ENCODE data around the gene PCDHA1.
"Not testable (repeated sequence)": the region's sequence is repeated elsewhere in the genome, so short reads cannot be mapped to it uniquely, and the experiment has no call there.

PCDHA1 gene

GRCh38 chr5:140785905-140786686 lies at the start of gene PCDHA1:
Gene PCDHA1, plus strand, starts transcription at chr5:140786140.
- H3K4me3 ChIP-seq (ENCODE audit: low read depth, low read length) = no peak within 1 kb of the TSS

GRCh38 chr5:140737486-140737885 lies 48.5 kb upstream of the PCDHA1 start:
- H3K4me3 ChIP-seq (ENCODE audit: low read depth, low read length) = no peak overlapping the region

GRCh38 chr5:140741967-140742366 lies 44.0 kb upstream of the PCDHA1 start:
- H3K4me3 ChIP-seq (ENCODE audit: low read depth, low read length) = no peak overlapping the region

GRCh38 chr5:140753561-140753960 lies 32.4 kb upstream of the PCDHA1 start:
- no peak overlapping the region for H3K4me3 ChIP-seq (ENCODE audit: low read depth, low read length)

- H3K4me3 ChIP-seq (ENCODE audit: low read depth, low read length) = no peak overlapping the region
Measured at GRCh38 chr5:140764177-140764973, 21.6 kb upstream of the PCDHA1 start.

GRCh38 chr5:140767444-140767843 lies 18.5 kb upstream of the PCDHA1 start:
- H3K4me3 ChIP-seq (ENCODE audit: low read depth, low read length) = no peak overlapping the region

- no peak overlapping the region for H3K4me3 ChIP-seq (ENCODE audit: low read depth, low read length)
Measured at GRCh38 chr5:140780512-140780911, 5.4 kb upstream of the PCDHA1 start.

GRCh38 chr5:140787422-140787821 lies 1.5 kb downstream of the PCDHA1 start:
- H3K4me3 ChIP-seq (ENCODE audit: low read depth, low read length) = not testable (repeated sequence)

GRCh38 chr5:140787849-140788504 lies 2.0 kb downstream of the PCDHA1 start:
- H3K4me3 ChIP-seq (ENCODE audit: low read depth, low read length) = not testable (repeated sequence)

- no peak overlapping the region for H3K4me3 ChIP-seq (ENCODE audit: low read depth, low read length)
Measured at GRCh38 chr5:140791089-140791488, 5.1 kb downstream of the PCDHA1 start.

- peak within 1 kb of the TSS; percentile 46 for H3K4me3 ChIP-seq (ENCODE audit: low read depth, low read length)
Measured at GRCh38 chr5:140794595-140795258, 8.8 kb downstream of the PCDHA1 start, which contains the start of gene PCDHA2. Gene PCDHA2, plus strand, starts transcription at chr5:140794852.

GRCh38 chr5:140795259-140795641 lies 9.3 kb downstream of the PCDHA1 start:
- H3K4me3 ChIP-seq (ENCODE audit: low read depth, low read length) = peak overlapping the region; percentile 46

GRCh38 chr5:140796072-140796717 lies 10.3 kb downstream of the PCDHA1 start:
- H3K4me3 ChIP-seq (ENCODE audit: low read depth, low read length) = not testable (repeated sequence)

GRCh38 chr5:140796718-140797095 lies 10.8 kb downstream of the PCDHA1 start:
- H3K4me3 ChIP-seq (ENCODE audit: low read depth, low read length) = no peak overlapping the region

- H3K4me3 ChIP-seq (ENCODE audit: low read depth, low read length) = peak within 1 kb of the TSS; percentile 20
Measured at GRCh38 chr5:140800816-140801493, 15.0 kb downstream of the PCDHA1 start, which contains the start of gene PCDHA3. Gene PCDHA3, plus strand, starts transcription at chr5:140801057.

GRCh38 chr5:140801494-140801841 lies 15.5 kb downstream of the PCDHA1 start:
- no peak overlapping the region for H3K4me3 ChIP-seq (ENCODE audit: low read depth, low read length)

GRCh38 chr5:140802381-140802780 lies 16.4 kb downstream of the PCDHA1 start:
- not testable (repeated sequence) for H3K4me3 ChIP-seq (ENCODE audit: low read depth, low read length)

- H3K4me3 ChIP-seq (ENCODE audit: low read depth, low read length) = no peak overlapping the region
Measured at GRCh38 chr5:140802781-140803271, 16.9 kb downstream of the PCDHA1 start.

GRCh38 chr5:140806834-140807775 lies 21.2 kb downstream of the PCDHA1 start, which contains the start of gene PCDHA4:
Gene PCDHA4, plus strand, starts transcription at chr5:140807068.
- peak within 1 kb of the TSS; percentile 78 for H3K4me3 ChIP-seq (ENCODE audit: low read depth, low read length)
